ENCODE measurements around the gene PIP5KL1. TPM values are rescaled to one million over a fixed set of nuclear protein-coding genes. Genes with fewer than 3 reads are reported as not detected.
A peak's percentile ranks its signal among the peaks of the same experiment; 100 is the strongest.

The PIP5KL1 gene
- total RNA-seq, 3 donors from 2014 or later (not counting 1 experiment from before 2014, with no cell fraction given): 0.52 to 1.4 (median 0.97) TPM

DNA sequence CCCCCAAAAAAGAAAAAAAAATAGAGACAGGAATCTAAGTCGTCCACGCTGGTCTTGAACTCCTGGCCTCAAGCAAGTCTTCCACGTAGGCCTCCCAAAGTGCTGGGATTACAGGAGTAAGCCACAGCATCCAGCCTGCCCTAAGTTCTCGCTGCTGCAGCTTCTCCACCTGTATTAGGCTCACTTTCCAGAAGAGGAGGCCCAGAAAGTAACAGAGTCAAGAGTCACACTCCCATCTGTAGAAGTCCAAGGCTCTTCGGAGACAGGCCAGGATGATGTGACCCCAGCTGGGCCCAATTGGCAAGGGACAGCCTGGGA, 48.4 kb upstream of the PIP5KL1 start:
- Histone ChIP-seq H3K27me3 (ENCODE audit: control insufficient read depth, insufficient read depth, low read length) (no peaks in the 10 kb centered on the region), H3K4me1 (ENCODE audit: control insufficient read depth, insufficient read depth, low read length) (peaks cover 89% of the 10 kb centered on the region), H3K9me3 (ENCODE audit: control insufficient read depth, insufficient read depth, low read length) (no peaks in the 10 kb centered on the region), H3K4me3 (ENCODE audit: low read length) (peak overlapping the region; percentile 60), H3K27ac (ENCODE audit: low read length) (peak overlapping the region; percentile 62), H3K36me3 (ENCODE audit: control insufficient read depth, insufficient read depth, low read length) (peaks cover 2% of the 10 kb centered on the region)
- no peak for DNase-seq
- Mint-ChIP-seq H3K9me3 (no peaks in the 10 kb centered on the region), H3K36me3 (no peaks in the 10 kb centered on the region), H3K4me3 (peak overlapping the region; percentile 86), H3K27ac (no peak overlapping the region), H3K4me1 (peaks cover 5 to 30% of the 10 kb centered on the region in 2 donors), H3K27me3 (ENCODE audit: low read depth in 2 of 2) (no peaks in the 10 kb centered on the region)
- no peak for ATAC-seq
- WGBS (ENCODE audit: insufficient coverage): 77% methylated on average over 5 of the region's 5 CpGs
- TF ChIP-seq, protein P1, sequence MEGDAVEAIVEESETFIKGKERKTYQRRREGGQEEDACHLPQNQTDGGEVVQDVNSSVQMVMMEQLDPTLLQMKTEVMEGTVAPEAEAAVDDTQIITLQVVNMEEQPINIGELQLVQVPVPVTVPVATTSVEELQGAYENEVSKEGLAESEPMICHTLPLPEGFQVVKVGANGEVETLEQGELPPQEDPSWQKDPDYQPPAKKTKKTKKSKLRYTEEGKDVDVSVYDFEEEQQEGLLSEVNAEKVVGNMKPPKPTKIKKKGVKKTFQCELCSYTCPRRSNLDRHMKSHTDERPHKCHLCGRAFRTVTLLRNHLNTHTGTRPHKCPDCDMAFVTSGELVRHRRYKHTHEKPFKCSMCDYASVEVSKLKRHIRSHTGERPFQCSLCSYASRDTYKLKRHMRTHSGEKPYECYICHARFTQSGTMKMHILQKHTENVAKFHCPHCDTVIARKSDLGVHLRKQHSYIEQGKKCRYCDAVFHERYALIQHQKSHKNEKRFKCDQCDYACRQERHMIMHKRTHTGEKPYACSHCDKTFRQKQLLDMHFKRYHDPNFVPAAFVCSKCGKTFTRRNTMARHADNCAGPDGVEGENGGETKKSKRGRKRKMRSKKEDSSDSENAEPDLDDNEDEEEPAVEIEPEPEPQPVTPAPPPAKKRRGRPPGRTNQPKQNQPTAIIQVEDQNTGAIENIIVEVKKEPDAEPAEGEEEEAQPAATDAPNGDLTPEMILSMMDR (IDR thresholded peaks at IDR 0.05): no peak
- intact Hi-C loops (cut with micrococcal nuclease): no loop called here

DNA sequence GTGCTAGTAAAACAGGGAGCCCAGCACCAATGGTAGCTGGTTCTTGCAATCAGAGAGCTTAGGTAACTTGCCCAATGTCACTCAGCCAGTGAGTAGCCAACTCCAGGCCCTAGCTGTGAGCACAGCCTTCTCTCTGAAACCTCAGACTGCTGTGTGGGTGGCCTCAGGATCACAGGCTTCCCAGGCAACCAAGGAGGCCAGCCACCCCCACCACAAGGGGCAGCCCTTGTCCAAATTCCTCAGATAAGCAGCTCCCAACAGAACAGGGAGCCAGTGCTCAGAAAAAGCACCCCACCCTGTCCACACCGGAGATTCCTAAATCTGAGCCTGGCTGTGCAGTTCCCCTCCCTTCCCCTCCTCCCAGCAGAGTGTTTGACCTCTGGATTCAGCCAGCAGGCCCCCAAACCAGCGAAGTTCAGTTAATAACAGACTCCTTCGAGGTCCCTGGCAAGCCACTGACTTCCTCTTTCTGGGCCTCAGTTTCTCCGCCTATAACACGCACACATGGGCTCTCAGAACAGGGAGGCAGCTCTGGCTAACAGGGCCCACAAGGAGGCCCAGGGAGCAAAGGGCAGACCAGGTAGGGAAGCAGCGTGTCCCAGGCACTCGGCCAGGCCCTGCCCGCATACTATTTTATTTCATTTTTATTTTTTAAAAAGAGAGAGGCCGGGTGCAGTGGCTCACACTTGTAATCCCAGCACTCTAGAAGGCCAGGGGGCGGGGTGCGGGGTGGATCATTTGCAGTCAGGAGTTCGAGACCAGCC, 47.5 kb upstream of the PIP5KL1 start:
- H3K36me3 Mint-ChIP-seq: no peaks in the 10 kb centered on the region
- no peaks in the 10 kb centered on the region for H3K27me3 ChIP-seq (ENCODE audit: control insufficient read depth, insufficient read depth, low read length)
- peaks cover 2% of the 10 kb centered on the region for H3K36me3 ChIP-seq (ENCODE audit: control insufficient read depth, insufficient read depth, low read length)
- no peak overlapping the region for H3K27ac Mint-ChIP-seq
- intact Hi-C loops (cut with micrococcal nuclease): no loop called here
- peak overlapping the region; percentile 28 for H3K27ac ChIP-seq (ENCODE audit: low read length)
- ATAC-seq (no peak), DNase-seq (peak in 1 of 2 donors; percentile 30)
- H3K9me3 ChIP-seq (ENCODE audit: control insufficient read depth, insufficient read depth, low read length): no peaks in the 10 kb centered on the region
- peaks cover 5 to 30% of the 10 kb centered on the region in 2 donors for H3K4me1 Mint-ChIP-seq
- no peaks in the 10 kb centered on the region for H3K27me3 Mint-ChIP-seq (ENCODE audit: low read depth in 2 of 2)
- TF ChIP-seq, protein P1 (IDR thresholded peaks at IDR 0.05): no peak
- peak overlapping the region; percentile 9 for H3K4me3 Mint-ChIP-seq
- WGBS (ENCODE audit: insufficient coverage): 69% methylated on average over 12 of the region's 12 CpGs
- peak overlapping the region; percentile 60 for H3K4me3 ChIP-seq (ENCODE audit: low read length)
- peaks cover 90% of the 10 kb centered on the region for H3K4me1 ChIP-seq (ENCODE audit: control insufficient read depth, insufficient read depth, low read length)
- H3K9me3 Mint-ChIP-seq: no peaks in the 10 kb centered on the region

DNA sequence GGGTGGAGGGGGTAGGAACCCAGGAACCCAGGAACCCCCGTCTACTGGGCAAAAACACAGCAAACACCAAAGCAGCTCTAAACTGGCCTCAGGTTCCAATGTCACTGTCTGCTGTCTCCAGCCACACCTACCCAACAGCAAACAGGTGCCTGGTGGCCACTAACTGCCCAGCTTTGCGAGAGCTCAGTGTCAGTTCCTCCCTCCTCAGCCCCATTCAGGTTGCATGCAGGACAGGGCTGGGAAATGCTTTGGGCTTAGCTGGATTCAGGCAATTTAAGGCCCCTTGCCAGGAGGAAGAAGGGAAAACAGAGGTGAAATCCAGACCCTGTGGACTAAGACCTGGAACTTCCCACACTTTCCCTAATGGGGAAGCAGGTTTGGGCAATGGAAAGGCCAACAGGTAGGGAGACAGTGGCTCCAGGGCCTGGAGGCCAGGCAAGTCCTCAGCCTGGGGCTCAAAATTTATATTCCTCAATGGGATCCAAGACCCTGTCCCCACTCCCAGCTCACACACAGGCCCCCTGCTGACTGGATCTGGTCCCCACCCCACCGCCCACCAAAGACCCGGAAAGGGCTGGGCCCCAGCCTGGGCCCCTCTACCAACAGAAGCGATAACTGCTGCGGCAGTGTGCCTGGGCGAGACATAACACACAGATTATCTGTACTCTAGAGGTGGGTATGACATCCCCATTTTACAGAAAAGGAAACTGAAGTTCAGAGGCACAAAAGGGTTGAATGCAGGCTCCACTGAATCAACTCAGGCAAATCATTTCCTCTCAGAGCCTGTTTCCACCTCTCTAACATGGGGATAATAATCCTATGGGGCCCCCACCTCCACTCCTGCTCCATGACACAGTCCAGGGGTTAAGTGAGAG, 46.7 kb upstream of the PIP5KL1 start:
- no peaks in the 10 kb centered on the region for H3K27me3 Mint-ChIP-seq (ENCODE audit: low read depth in 2 of 2)
- H3K4me3 Mint-ChIP-seq: no peak overlapping the region
- H3K27me3 ChIP-seq (ENCODE audit: control insufficient read depth, insufficient read depth, low read length): no peaks in the 10 kb centered on the region
- peak overlapping the region; percentile 28 for H3K27ac ChIP-seq (ENCODE audit: low read length)
- peaks cover 2% of the 10 kb centered on the region for H3K36me3 ChIP-seq (ENCODE audit: control insufficient read depth, insufficient read depth, low read length)
- H3K4me1 Mint-ChIP-seq: peaks cover 8 to 32% of the 10 kb centered on the region in 2 donors
- TF ChIP-seq, protein P1 (IDR thresholded peaks at IDR 0.05): no peak
- intact Hi-C loops (cut with micrococcal nuclease): no loop called here
- H3K36me3 Mint-ChIP-seq: no peaks in the 10 kb centered on the region
- H3K4me1 ChIP-seq (ENCODE audit: control insufficient read depth, insufficient read depth, low read length): peaks cover 90% of the 10 kb centered on the region
- H3K9me3 Mint-ChIP-seq: no peaks in the 10 kb centered on the region
- DNase-seq: peak in 1 of 2 donors; percentile 38
- peak overlapping the region; percentile 60 for H3K4me3 ChIP-seq (ENCODE audit: low read length)
- H3K9me3 ChIP-seq (ENCODE audit: control insufficient read depth, insufficient read depth, low read length): no peaks in the 10 kb centered on the region
- H3K27ac Mint-ChIP-seq: no peak overlapping the region
- no peak for ATAC-seq
- 73% methylated on average over 7 of the region's 7 CpGs for WGBS (ENCODE audit: insufficient coverage)
